Loucy (cell line): Measurements from ENCODE around the gene ADAM22.

Experiments used
- H2AFZ ChIP-seq: fragments of 200-600 bp; sonication (generic); 2 replicates; pipeline ENCODE4 v1.6.0; 2016; ENCODE audit warnings: antibody characterized with exemption, mild to moderate bottlenecking, low read length, moderate library complexity
- H3F3A ChIP-seq: fragments of 200-600 bp; 2 replicates; pipeline ENCODE4 v1.6.0; 2016; ENCODE audit warnings: antibody characterized with exemption, low read depth, mild to moderate bottlenecking
- H3K27me3 ChIP-seq: fragments of 200-600 bp; sonication (generic); 2 replicates; pipeline ENCODE4 v1.6.1; 2014; ENCODE audit warnings: low read length, mild to moderate bottlenecking; ENCODE audit not compliant: insufficient read depth, poor library complexity, severe bottlenecking
- H3K36me3 ChIP-seq: fragments of 200-600 bp; sonication (generic); 2 replicates; pipeline ENCODE4 v1.6.1; 2016; ENCODE audit warnings: low read length; ENCODE audit not compliant: insufficient read depth
- H3K4me1 ChIP-seq: fragments of 200-600 bp; sonication (generic); 2 replicates; pipeline ENCODE4 v1.5.1; 2014; ENCODE audit warnings: low read length, mild to moderate bottlenecking; ENCODE audit not compliant: insufficient read depth, poor library complexity, severe bottlenecking
- H3K4me2 ChIP-seq: fragments of 200-600 bp; sonication (generic); 2 replicates; pipeline ENCODE4 v1.6.0; 2014; ENCODE audit warnings: antibody characterized with exemption, low read length, low read depth, mild to moderate bottlenecking; ENCODE audit not compliant: poor library complexity, severe bottlenecking
- H3K4me3 ChIP-seq: fragments of 200-600 bp; sonication (generic); 2 replicates; pipeline ENCODE4 v1.5.1; 2014; ENCODE audit warnings: low read length, mild to moderate bottlenecking, mixed read lengths; ENCODE audit not compliant: poor library complexity, severe bottlenecking
- H3K79me2 ChIP-seq: fragments of 200-600 bp; sonication (generic); 2 replicates; pipeline ENCODE4 v1.6.1; 2014; ENCODE audit warnings: low read length; ENCODE audit not compliant: insufficient read depth
- H3K9ac ChIP-seq: fragments of 200-600 bp; sonication (generic); 2 replicates; pipeline ENCODE4 v1.6.0; 2014; ENCODE audit warnings: mild to moderate bottlenecking, low read depth, low read length, moderate library complexity; ENCODE audit not compliant: poor library complexity, severe bottlenecking
- H3K9me2 ChIP-seq: fragments of 200-600 bp; sonication (generic); replicated peaks from 2 replicates; pipeline ENCODE4 v1.6.1; 2016; ENCODE audit warnings: low read depth, low read length, mixed read lengths
- H3K9me3 ChIP-seq: fragments of 200-600 bp; sonication (generic); 2 replicates; pipeline ENCODE4 v1.6.1; 2014; ENCODE audit warnings: mild to moderate bottlenecking, antibody characterized with exemption, low read length, low read depth; ENCODE audit not compliant: insufficient read depth
- H4K20me1 ChIP-seq: fragments of 200-600 bp; sonication (generic); 2 replicates; pipeline ENCODE4 v1.6.0; 2014; ENCODE audit warnings: antibody characterized with exemption, low read length, mild to moderate bottlenecking; ENCODE audit not compliant: insufficient read depth, poor library complexity, severe bottlenecking
- EZH2phosphoT487 ChIP-seq: fragments of 200-600 bp; IDR thresholded peaks from 2 replicates; pipeline ENCODE4 v1.6.1; 2018; ENCODE audit warnings: antibody characterized with exemption, mild to moderate bottlenecking, moderate library complexity, borderline replicate concordance
- TF ChIP-seq, protein P1 (sequence below): fragments of 200-600 bp; sonication (generic); conservative IDR thresholded peaks from 2 replicates; pipeline ENCODE4 v1.5.1; 2014; ENCODE audit warnings: mild to moderate bottlenecking, antibody characterized with exemption, low read length

Gene ADAM22

DNA sequence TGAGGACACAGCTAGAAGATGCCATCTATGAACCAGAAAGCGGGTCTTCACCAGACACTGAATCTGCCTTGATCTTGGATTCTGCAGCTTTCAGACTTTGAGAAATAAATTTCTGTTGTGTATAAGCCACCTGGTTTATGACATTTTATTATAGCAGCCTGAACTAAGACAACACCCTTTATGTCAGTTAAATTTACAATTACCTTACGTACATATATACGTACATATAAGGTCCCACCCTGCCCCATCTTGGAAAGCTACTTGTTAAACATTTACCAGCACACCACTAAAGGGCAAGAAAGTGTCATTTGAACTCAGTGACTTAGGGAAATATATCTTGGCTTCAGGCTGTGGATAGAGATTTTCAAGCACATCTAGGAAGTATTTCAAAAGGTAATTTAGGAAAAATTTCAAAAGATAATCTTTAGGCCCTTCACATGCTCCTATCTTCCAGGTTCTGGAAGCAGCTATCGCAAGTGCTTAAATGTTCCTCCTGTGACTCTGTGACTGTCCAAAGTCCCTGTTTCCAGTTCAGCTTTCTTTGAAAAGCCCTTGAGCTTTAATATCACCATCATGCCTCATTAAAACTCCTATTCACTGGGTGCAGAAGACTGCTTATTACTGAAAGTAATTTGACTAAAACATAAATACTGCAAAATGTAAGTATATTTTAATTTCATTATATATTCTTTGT, 295.4 kb downstream of the ADAM22 start:
- H3K27me3 ChIP-seq, result no peaks in the 10 kb centered on the region
- no peaks in the 10 kb centered on the region for H3K4me1 ChIP-seq
- no peaks in the 10 kb centered on the region for H3K9me3 ChIP-seq
- no peaks in the 10 kb centered on the region for H3K36me3 ChIP-seq
- H3K4me3 ChIP-seq, result no peak overlapping the region
- no peak overlapping the region for H3K4me2 ChIP-seq
- H2AFZ ChIP-seq, result no peak overlapping the region
- H4K20me1 ChIP-seq, result no peaks in the 10 kb centered on the region
- TF ChIP-seq, protein P1, sequence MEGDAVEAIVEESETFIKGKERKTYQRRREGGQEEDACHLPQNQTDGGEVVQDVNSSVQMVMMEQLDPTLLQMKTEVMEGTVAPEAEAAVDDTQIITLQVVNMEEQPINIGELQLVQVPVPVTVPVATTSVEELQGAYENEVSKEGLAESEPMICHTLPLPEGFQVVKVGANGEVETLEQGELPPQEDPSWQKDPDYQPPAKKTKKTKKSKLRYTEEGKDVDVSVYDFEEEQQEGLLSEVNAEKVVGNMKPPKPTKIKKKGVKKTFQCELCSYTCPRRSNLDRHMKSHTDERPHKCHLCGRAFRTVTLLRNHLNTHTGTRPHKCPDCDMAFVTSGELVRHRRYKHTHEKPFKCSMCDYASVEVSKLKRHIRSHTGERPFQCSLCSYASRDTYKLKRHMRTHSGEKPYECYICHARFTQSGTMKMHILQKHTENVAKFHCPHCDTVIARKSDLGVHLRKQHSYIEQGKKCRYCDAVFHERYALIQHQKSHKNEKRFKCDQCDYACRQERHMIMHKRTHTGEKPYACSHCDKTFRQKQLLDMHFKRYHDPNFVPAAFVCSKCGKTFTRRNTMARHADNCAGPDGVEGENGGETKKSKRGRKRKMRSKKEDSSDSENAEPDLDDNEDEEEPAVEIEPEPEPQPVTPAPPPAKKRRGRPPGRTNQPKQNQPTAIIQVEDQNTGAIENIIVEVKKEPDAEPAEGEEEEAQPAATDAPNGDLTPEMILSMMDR, result no peak
- no peak for TF ChIP-seq EZH2phosphoT487
- H3F3A ChIP-seq, result no peaks in the 10 kb centered on the region
- no peaks in the 10 kb centered on the region for H3K79me2 ChIP-seq
- no peak overlapping the region for H3K9ac ChIP-seq
- H3K9me2 ChIP-seq, result no peaks in the 10 kb centered on the region

DNA sequence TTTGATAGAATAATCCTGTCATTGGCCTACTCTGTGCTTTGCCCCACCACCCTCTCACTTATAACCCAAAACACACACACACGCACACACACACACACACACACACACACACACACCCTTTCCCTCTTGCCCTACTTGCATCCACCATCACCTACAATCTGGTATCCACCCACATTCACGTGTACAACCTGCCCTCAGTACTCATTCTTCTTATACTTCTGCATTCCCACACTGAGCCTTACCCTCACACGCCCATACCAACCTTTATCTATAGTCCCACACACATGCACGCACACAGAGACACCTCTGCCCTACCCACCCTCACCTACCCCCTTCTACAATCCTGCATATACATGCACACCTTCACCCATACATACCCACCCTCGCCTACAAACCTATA, 296.6 kb downstream of the ADAM22 start:
- Histone ChIP-seq H3K9me2 (no peaks in the 10 kb centered on the region), H4K20me1 (no peaks in the 10 kb centered on the region), H3K36me3 (no peaks in the 10 kb centered on the region), H3F3A (no peaks in the 10 kb centered on the region), H3K27me3 (no peaks in the 10 kb centered on the region), H3K4me3 (no peak overlapping the region), H3K9ac (no peak overlapping the region), H3K4me2 (no peak overlapping the region), H3K9me3 (no peaks in the 10 kb centered on the region), H2AFZ (no peak overlapping the region), H3K79me2 (no peaks in the 10 kb centered on the region), H3K4me1 (no peaks in the 10 kb centered on the region)
- TF ChIP-seq, protein P1, result no peak
- TF ChIP-seq EZH2phosphoT487, result no peak

DNA sequence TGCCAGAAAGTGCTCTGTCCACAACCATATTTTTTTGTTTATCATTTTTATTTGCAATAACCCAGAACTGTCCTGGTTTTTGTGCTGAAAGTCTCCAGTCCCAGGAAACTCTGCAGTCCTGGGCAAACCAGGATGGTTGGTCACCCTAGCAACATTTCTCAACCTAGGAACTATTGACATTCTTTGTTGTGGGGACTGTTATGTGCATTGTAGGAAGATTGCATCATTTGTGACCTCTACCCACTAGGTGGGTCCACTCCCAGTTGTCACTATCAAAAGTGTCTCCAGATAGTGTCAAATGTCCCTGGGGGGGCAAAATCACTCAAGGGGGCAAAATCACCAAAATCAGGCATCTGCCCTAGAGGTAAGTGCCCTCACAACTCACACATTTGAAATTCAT, 299.8 kb downstream of the ADAM22 start:
- Histone ChIP-seq H3K4me3 (no peak overlapping the region), H3K4me1 (no peaks in the 10 kb centered on the region), H3K36me3 (no peaks in the 10 kb centered on the region), H3K4me2 (no peak overlapping the region), H4K20me1 (no peaks in the 10 kb centered on the region), H3K9me2 (no peaks in the 10 kb centered on the region), H2AFZ (no peak overlapping the region), H3K27me3 (no peaks in the 10 kb centered on the region), H3K9ac (no peak overlapping the region), H3K79me2 (no peaks in the 10 kb centered on the region), H3K9me3 (no peaks in the 10 kb centered on the region), H3F3A (no peaks in the 10 kb centered on the region)
- TF ChIP-seq, protein P1, result no peak
- TF ChIP-seq EZH2phosphoT487, result no peak
